SK-N-SH (cell line): ENCODE data around the gene CD34. TPM values are rescaled to one million over a fixed set of nuclear protein-coding genes. Genes with fewer than 3 reads are reported as not detected.

Experiments
- CTCF ChIA-PET: fragments of 300-600, 350-600 bp; formaldehyde crosslinking; extraction: SDS; loops from one replicate; lab custom pipeline; 2021; lab: Yijun Ruan, JAX
- POLR2A ChIA-PET: fragments of 350-600 bp; sonication (Branson Sonifier 250); formaldehyde crosslinking; extraction: SDS; loops from one replicate; lab custom pipeline; 2020; ENCODE audit warnings: antibody characterized with exemption, inconsistent platforms; lab: Yijun Ruan, JAX
- DNase-seq: peaks from one replicate; pipeline ENCODE4 v3.0.0; 2012
- H2AFZ ChIP-seq: fragments of 200-600 bp; sonication (generic); 2 replicates; pipeline ENCODE4 v1.8.1; 2016; ENCODE audit warnings: antibody characterized with exemption, mild to moderate bottlenecking, low read depth
- H3F3A ChIP-seq: fragments of 200-600 bp; sonication (generic); replicated peaks from 2 replicates; pipeline ENCODE3; 2016; ENCODE audit warnings: antibody characterized with exemption, mild to moderate bottlenecking; ENCODE audit not compliant: insufficient read depth
- H3K27ac ChIP-seq, 2 experiments: fragments of 200-500 bp in 1 of 2; fragments of 200-600 bp in 1 of 2; sonication (Bioruptor generic) in 1 of 2; sonication (generic), shearing (Covaris generic) in 1 of 2; 2 replicates each; pipeline versions ENCODE4 v1.5.1 to v1.6.1; 2014 to 2016; ENCODE audit warnings: low read depth in 2 of 2, inconsistent platforms in 1 of 2, low read length in 1 of 2, mild to moderate bottlenecking in 1 of 2, mixed read lengths in 1 of 2
- H3K27me3 ChIP-seq: fragments of 200-600 bp; sonication (generic), shearing (Covaris generic); 2 replicates; pipeline ENCODE4 v1.6.1; 2016; ENCODE audit warnings: mixed run types; ENCODE audit not compliant: insufficient read depth
- H3K36me3 ChIP-seq, 2 experiments: fragments of 200-500 bp in 1 of 2; fragments of 200-600 bp in 1 of 2; sonication (Bioruptor generic) in 1 of 2; sonication (generic) in 1 of 2; replicated peaks in 1 of 2; 2 replicates each; pipeline versions ENCODE3 to v1.5.1; 2014 to 2016; ENCODE audit warnings: low read length in 1 of 2, mild to moderate bottlenecking in 1 of 2; ENCODE audit not compliant: insufficient read depth in 2 of 2, control insufficient read depth in 1 of 2
- H3K4me1 ChIP-seq, 2 experiments: fragments of 200-500 bp in 1 of 2; fragments of 200-600 bp in 1 of 2; sonication (Bioruptor generic) in 1 of 2; sonication (generic), shearing (Covaris generic) in 1 of 2; 2 replicates each; pipeline versions ENCODE4 v1.5.1 to v1.6.1; 2014 to 2016; ENCODE audit warnings: low read depth in 1 of 2, low read length in 1 of 2, mixed run types in 1 of 2; ENCODE audit not compliant: insufficient read depth in 2 of 2, control insufficient read depth in 1 of 2
- H3K4me2 ChIP-seq: fragments of 200-600 bp; sonication (generic), shearing (Covaris generic); 2 replicates; pipeline ENCODE4 v1.6.1; 2017; ENCODE audit warnings: mixed run types
- H3K4me3 ChIP-seq, 2 experiments: fragments of 200-500 bp in 1 of 2; fragments of 200-600 bp in 1 of 2; sonication (Bioruptor generic) in 1 of 2; sonication (generic), shearing (Covaris generic) in 1 of 2; 2 replicates each; pipeline versions ENCODE4 v1.5.1 to v1.8.1; 2014 to 2016; ENCODE audit warnings: low read depth in 2 of 2, inconsistent platforms in 1 of 2, low read length in 1 of 2, mild to moderate bottlenecking in 1 of 2, mixed read lengths in 1 of 2, moderate library complexity in 1 of 2
- H3K79me2 ChIP-seq: fragments of 200-600 bp; sonication (generic); 2 replicates; pipeline ENCODE4 v1.8.1; 2017; ENCODE audit warnings: mild to moderate bottlenecking; ENCODE audit not compliant: insufficient read depth
- H3K9ac ChIP-seq: fragments of 200-600 bp; sonication (generic); 2 replicates; pipeline ENCODE4 v1.6.1; 2017; ENCODE audit warnings: mixed run types
- H3K9me2 ChIP-seq: fragments of 200-600 bp; sonication (generic); 2 replicates; pipeline ENCODE4 v1.6.1; 2017; ENCODE audit warnings: mixed run types
- H3K9me3 ChIP-seq: fragments of 200-600 bp; sonication (generic); 2 replicates; pipeline ENCODE4 v1.6.1; 2017; ENCODE audit warnings: mixed run types, mild to moderate bottlenecking, moderate library complexity
- H4K20me1 ChIP-seq: fragments of 200-600 bp; sonication (generic); 2 replicates; pipeline ENCODE4 v1.6.1; 2017; ENCODE audit warnings: mild to moderate bottlenecking, mixed run types; ENCODE audit not compliant: insufficient read depth
- CHD2 ChIP-seq: fragments of 150-350 bp; IDR thresholded peaks from 2 replicates; pipeline ENCODE4 v1.6.1; 2018; ENCODE audit warnings: low read length; ENCODE audit not compliant: partially characterized antibody
- EP300 ChIP-seq, 2 experiments: IDR thresholded peaks; 2 replicates each; pipeline versions ENCODE4 v1.4.0 to v1.6.1; 2012; ENCODE audit warnings: borderline replicate concordance in 1 of 2, low read depth in 1 of 2, low read length in 1 of 2
- GABPA ChIP-seq: IDR thresholded peaks from 2 replicates; pipeline ENCODE4 v1.4.0; 2012; ENCODE audit warnings: low read depth, mild to moderate bottlenecking
- GATA2 ChIP-seq: sonication (generic); formaldehyde crosslinking; IDR thresholded peaks from 2 replicates; pipeline ENCODE4 v1.5.0; 2020; ENCODE audit warnings: mild to moderate bottlenecking, missing genetic modification reagents
- MEF2A ChIP-seq: IDR thresholded peaks from 2 replicates; pipeline ENCODE4 v1.4.0; 2012; ENCODE audit warnings: low read depth, borderline replicate concordance
- MXI1 ChIP-seq: IDR thresholded peaks from 2 replicates; pipeline ENCODE4 v1.6.1; 2012; ENCODE audit warnings: mild to moderate bottlenecking, low read depth, low read length, improper control_type of control experiment
- NRF1 ChIP-seq: IDR thresholded peaks from 2 replicates; pipeline ENCODE4 v1.6.1; 2012; ENCODE audit warnings: low read depth, mild to moderate bottlenecking, low read length
- PBX3 ChIP-seq: IDR thresholded peaks from 2 replicates; pipeline ENCODE4; 2012
- RCOR1 ChIP-seq: fragments of 150-350 bp; IDR thresholded peaks from 2 replicates; pipeline ENCODE4 v1.6.1; 2017; ENCODE audit warnings: antibody characterized with exemption, low read length
- REST ChIP-seq: IDR thresholded peaks from 2 replicates; pipeline ENCODE4 v1.6.1; 2012; ENCODE audit warnings: mild to moderate bottlenecking, low read depth, low read length, moderate library complexity
- RFX5 ChIP-seq: IDR thresholded peaks from 2 replicates; pipeline ENCODE4 v1.6.1; 2012; ENCODE audit warnings: mild to moderate bottlenecking, improper control_type of control experiment, low read length
- SIN3A ChIP-seq: IDR thresholded peaks from 2 replicates; pipeline ENCODE4 v1.6.1; 2012; ENCODE audit warnings: low read depth, mild to moderate bottlenecking, low read length, moderate library complexity, borderline replicate concordance
- SMC3 ChIP-seq: IDR thresholded peaks from 2 replicates; pipeline ENCODE4 v1.6.1; 2012; ENCODE audit warnings: low read depth, low read length, improper control_type of control experiment
- TAF1 ChIP-seq: IDR thresholded peaks from 2 replicates; pipeline ENCODE4 v1.6.1; 2012; ENCODE audit warnings: low read depth, mild to moderate bottlenecking, low read length, moderate library complexity, borderline replicate concordance
- TCF12 ChIP-seq: IDR thresholded peaks from 2 replicates; pipeline ENCODE4 v1.4.0; 2012
- USF2 ChIP-seq: fragments of 150-350 bp; IDR thresholded peaks from 2 replicates; pipeline ENCODE4 v1.6.1; 2017; ENCODE audit warnings: antibody characterized with exemption, low read length, low read depth, borderline replicate concordance
- WGBS: methylation state at CpG from one replicate; pipeline ENCODE4 v1.1.6; 2017; ENCODE audit warnings: low lambda C conversion rate; 5-methylcytosine and 5-hydroxymethylcytosine counted together
- polyA plus RNA-seq, 3 experiments: library from polyadenylated mRNA; depleted of rRNA; stranded (reverse); fragments of >200 nt; gene quantifications; 2 replicates each; pipeline ENCODE4 v1.2.3, GENCODE V29; 2012

Gene CD34
- polyA plus RNA-seq, 1 of the 3 experiments (the other 2 are of a cell fraction): 0.59 TPM

- no peak overlapping the region for H3K4me2 ChIP-seq
- H3K4me3 ChIP-seq: no peak overlapping the region
- H3K9ac ChIP-seq: no peak overlapping the region
- no peaks in the 10 kb centered on the region for H3K27me3 ChIP-seq
- H3K9me3 ChIP-seq: no peaks in the 10 kb centered on the region
- WGBS: 43% methylated on average over 3 of the region's 3 CpGs
- no peaks in the 10 kb centered on the region for H3K9me2 ChIP-seq
- ChIA-PET POLR2A (no interaction called here), CTCF (interaction anchor here (6.2 kb wide), 1 partner anchor 15 kb away, joined by 38 read pairs; no protein-coding TSS in a partner anchor)
- H3F3A ChIP-seq: peaks cover 8% of the 10 kb centered on the region
- no peaks in the 10 kb centered on the region; a peak in 1 of 4 replicates for H3K4me1 ChIP-seq
- no peaks in the 10 kb centered on the region for H4K20me1 ChIP-seq
- no peaks in the 10 kb centered on the region for H3K79me2 ChIP-seq
- DNase-seq: no peak
- H2AFZ ChIP-seq: no peak overlapping the region
- H3K36me3 ChIP-seq: no peaks in the 10 kb centered on the region
- TF ChIP-seq GABPA (no peak), MXI1 (no peak), RFX5 (no peak), REST (no peak), TCF12 (no peak), SMC3 (no peak), USF2 (no peak), PBX3 (no peak), GATA2 (CRISPR knock-in tag) (no peak), MEF2A (no peak), EP300 (IDR thresholded peaks at IDR 0.05; ENCODE audit: borderline replicate concordance in 1 of 2, low read depth in 1 of 2, low read length in 1 of 2) (no peak), RCOR1 (no peak), CHD2 (no peak), TAF1 (no peak), NRF1 (no peak), SIN3A (no peak)
- H3K27ac ChIP-seq: peak overlapping the region in 1 of 2 experiments; percentile 22; a peak in 1 of 4 replicates
Observed at GRCh38 chr1:207948536-207949250, 37.8 kb upstream of the CD34 start.
